Activated CD4-positive, alpha-beta T cell treated with anti-CD3 and anti-CD28 coated beads for 36 hours (primary cell): ENCODE measurements around the gene TRUB2. TPM values are rescaled to one million over a fixed set of nuclear protein-coding genes. Genes with fewer than 3 reads are reported as not detected.

Source experiments
- ATAC-seq: fragments of 200-7000 bp; cut with Tn5 transposase; one replicate; pipeline ENCODE4 v1.10.0; 2021; ENCODE audit warnings: mild to moderate bottlenecking, moderate library complexity
- CTCF ChIA-PET: fragments of 350-600 bp; sonication (Branson Sonifier 250); formaldehyde crosslinking; loops from one replicate; lab custom pipeline; 2021; ENCODE audit warnings: antibody characterized with exemption; lab: Charles Lee
- POLR2A ChIA-PET: fragments of 350-600 bp; sonication (Branson Sonifier 250); formaldehyde crosslinking; loops from one replicate; lab custom pipeline; 2021; ENCODE audit warnings: antibody characterized with exemption, inconsistent platforms; lab: Charles Lee
- DNase-seq: peaks from one replicate; pipeline ENCODE4 v3.0.0-alpha.2; 2020
- H3K27ac Mint-ChIP-seq: one replicate; pipeline ENCODE4 v1.8.0; 2021; ENCODE audit warnings: mixed read lengths
- H3K27me3 Mint-ChIP-seq: one replicate; pipeline ENCODE4 v1.8.0; 2021; ENCODE audit warnings: mixed read lengths
- H3K36me3 Mint-ChIP-seq: one replicate; pipeline ENCODE4 v1.8.0; 2021; ENCODE audit warnings: low read depth, mixed read lengths
- H3K4me1 Mint-ChIP-seq: one replicate; pipeline ENCODE4 v1.8.0; 2021; ENCODE audit warnings: mixed read lengths
- H3K4me3 Mint-ChIP-seq: one replicate; pipeline ENCODE4 v1.8.0; 2021; ENCODE audit warnings: mild to moderate bottlenecking, moderate library complexity, mixed read lengths
- H3K9me3 Mint-ChIP-seq: one replicate; pipeline ENCODE4 v1.8.0; 2021; ENCODE audit warnings: low read depth, mixed read lengths
- intact Hi-C, 2 experiments: fragments of 100-400 bp; cut with DNase I in 1 of 2; cut with micrococcal nuclease in 1 of 2; formaldehyde crosslinking; loops; one replicate each; pipeline versions ENCODE4 v1.14.2 to v1.15.1; 2022 to 2024; cut with DNase I, micrococcal nuclease
- total RNA-seq, 2 experiments: library from RNA; stranded (reverse); gene quantifications; one replicate each; pipeline ENCODE4 v1.2.3, GENCODE V29; 2021

The TRUB2 gene
- 10 to 100 TPM; 29.5 to 37.5 TPM for total RNA-seq

DNA sequence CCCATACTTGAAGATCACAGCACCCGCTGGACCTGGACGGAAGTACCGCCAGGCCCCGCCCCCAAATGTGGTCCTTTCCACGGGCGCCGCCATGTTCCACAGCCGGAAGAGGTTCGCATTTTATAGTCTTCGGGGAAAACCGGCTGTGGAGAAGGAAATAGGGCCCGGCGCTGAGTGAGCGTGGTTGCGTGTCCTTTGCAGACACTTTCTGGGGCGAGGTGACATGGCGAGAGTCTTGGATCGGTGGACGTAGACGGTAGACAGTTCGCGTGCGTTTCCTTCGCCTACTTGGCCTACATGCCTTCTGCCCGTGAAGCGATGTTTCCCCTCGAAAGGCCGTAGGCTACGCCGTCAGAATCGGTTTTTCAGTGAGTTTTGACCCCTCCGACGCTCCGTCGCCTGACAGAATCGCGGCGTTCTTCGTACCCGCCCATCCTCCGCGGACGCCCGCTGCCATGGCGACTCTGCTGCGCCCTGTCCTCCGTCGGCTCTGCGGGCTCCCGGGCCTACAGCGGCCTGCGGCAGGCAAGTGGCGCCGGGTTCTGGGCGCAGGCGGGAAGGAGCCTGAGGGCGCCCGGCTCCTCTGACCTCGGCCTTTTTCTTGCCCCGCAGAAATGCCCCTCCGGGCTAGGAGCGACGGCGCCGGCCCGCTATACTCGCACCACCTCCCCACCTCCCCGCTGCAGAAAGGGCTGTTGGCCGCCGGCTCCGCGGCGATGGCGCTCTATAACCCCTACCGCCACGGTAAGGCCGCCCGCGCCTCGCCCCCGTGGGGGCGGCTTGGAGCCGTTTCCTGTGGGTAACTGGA is at the start of gene TRUB2, which contains the start of gene COQ4:
Gene TRUB2, minus strand, starts transcription at position 44 of the 808 bp plus-strand sequence. Its CDS starts 39 bp downstream, at position 5.
Gene COQ4, plus strand, starts transcription at position 436 of the 808 bp plus-strand sequence. Its CDS starts 20 bp downstream, at position 456.
- Mint-ChIP-seq H3K4me3 (peak within 1 kb of the TSS; percentile 87), H3K36me3 (peaks cover 17% of the 10 kb centered on the region), H3K9me3 (no peaks in the 10 kb centered on the region), H3K4me1 (peaks cover 19% of the 10 kb centered on the region), H3K27ac (peak within 1 kb of the TSS; percentile 93), H3K27me3 (no peaks in the 10 kb centered on the region)
- ChIA-PET CTCF (interaction anchor here (0.6 kb wide), 2 partner anchors 24 to 340 kb away, joined by 3 to 5 read pairs; no protein-coding TSS in a partner anchor), POLR2A (interaction anchor here (0.6 to 0.8 kb wide), 2 partner anchors 18 to 402 kb away, joined by 3 read pairs; no protein-coding TSS in a partner anchor)
- intact Hi-C loops = loop anchor here (1.0 to 5.0 kb wide), 21 partner anchors 18 to 1304 kb away; partner anchors contain the start of genes SLC27A4 (in 2 of the 2), URM1 (in 2 of the 2), BBLN (in 1 of the 2) and CIZ1 (in 1 of the 2)
- ATAC-seq (peak; percentile 90), DNase-seq (peak; percentile 96)

DNA sequence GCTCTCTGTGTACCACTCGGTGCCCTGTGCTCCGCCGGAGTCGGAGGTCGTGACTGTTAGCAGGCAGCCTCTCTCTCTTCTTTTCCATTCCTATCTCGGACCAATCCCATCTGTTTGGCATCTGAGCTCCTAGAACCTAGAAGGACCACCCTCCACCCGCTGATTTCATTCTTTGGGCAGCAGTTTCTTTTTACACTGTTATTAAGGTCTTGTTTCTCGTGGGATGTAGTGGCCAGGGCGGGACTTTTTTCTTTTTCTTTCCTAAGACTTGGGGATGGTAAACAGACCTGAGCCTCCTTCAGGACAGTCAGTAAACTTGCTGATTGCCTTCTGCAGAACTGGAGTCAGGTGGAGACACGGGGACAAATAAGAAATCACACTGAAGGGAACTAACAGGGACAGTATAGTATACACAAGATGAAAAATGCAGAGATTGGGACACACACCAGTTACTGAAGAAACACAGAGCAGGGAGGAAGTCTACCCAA is 49.4 kb upstream of the TRUB2 start:
- Mint-ChIP-seq H3K9me3 (no peaks in the 10 kb centered on the region), H3K27ac (peak overlapping the region; percentile 89), H3K36me3 (peaks cover 19% of the 10 kb centered on the region), H3K27me3 (no peaks in the 10 kb centered on the region), H3K4me1 (peaks cover 27% of the 10 kb centered on the region), H3K4me3 (peak overlapping the region; percentile 87)
- CTCF ChIA-PET = interaction anchor here (0.6 to 1.9 kb wide), 5 partner anchors 10 to 446 kb away, joined by 3 to 30 read pairs (median 3); partner anchors contain the start of gene CERCAM
- POLR2A ChIA-PET = interaction anchor here (1.1 kb wide), 2 partner anchors 10 to 179 kb away, joined by 3 to 8 read pairs; no protein-coding TSS in a partner anchor
- DNase-seq = no peak
- intact Hi-C loops = loop anchor here (1.0 to 5.0 kb wide), 21 partner anchors 31 to 665 kb away; partner anchors contain the start of genes COQ4 (in 2 of the 2), SPTAN1 (in 2 of the 2), TRUB2 (in 2 of the 2) and BBLN (in 1 of the 2)
- ATAC-seq = no peak

GRCh38 chr9:128370752-128371629 is 48.7 kb upstream of the TRUB2 start, which contains the start of gene URM1:
Gene URM1, plus strand, starts transcription at chr9:128371374. Its CDS starts 7 bp downstream, at chr9:128371381.
- Mint-ChIP-seq H3K27ac (peak within 1 kb of the TSS; percentile 89), H3K27me3 (no peaks in the 10 kb centered on the region), H3K4me1 (peaks cover 27% of the 10 kb centered on the region), H3K4me3 (peak within 1 kb of the TSS; percentile 87), H3K9me3 (no peaks in the 10 kb centered on the region), H3K36me3 (peaks cover 19% of the 10 kb centered on the region)
- POLR2A ChIA-PET = interaction anchor here (0.9 to 1.1 kb wide), 4 partner anchors 9 to 179 kb away, joined by 3 to 8 read pairs (median 3); no protein-coding TSS in a partner anchor
- CTCF ChIA-PET = interaction anchor here (0.6 to 1.9 kb wide), 11 partner anchors 8 to 447 kb away, joined by 3 to 30 read pairs (median 3); partner anchors contain the start of gene CERCAM
- DNase-seq = peak; percentile 98
- intact Hi-C loops = loop anchor here (1.0 to 5.0 kb wide), 22 partner anchors 31 to 665 kb away; partner anchors contain the start of genes COQ4 (in 2 of the 2), SPTAN1 (in 2 of the 2), TRUB2 (in 2 of the 2) and BBLN (in 1 of the 2)
- ATAC-seq = peak; percentile 98

DNA sequence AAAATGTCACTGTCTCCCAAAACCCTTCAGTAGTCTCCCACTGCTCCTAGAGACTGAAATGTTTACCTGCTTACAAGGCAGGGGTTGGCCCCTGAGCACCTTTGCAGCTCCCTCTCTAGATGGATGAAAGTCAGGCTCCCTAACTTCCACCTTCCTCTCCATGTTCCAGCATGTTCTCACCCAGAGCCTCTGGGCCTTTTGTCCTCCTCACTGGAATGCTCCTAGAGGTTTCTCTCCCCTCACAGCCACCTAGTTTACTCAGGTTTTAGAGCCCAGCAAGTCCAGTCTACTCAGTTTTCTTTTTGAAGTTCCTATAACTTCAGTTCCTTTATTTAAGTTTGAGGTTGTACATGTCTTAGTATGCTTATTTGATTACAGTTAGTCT is 48.1 kb upstream of the TRUB2 start:
- peak overlapping the region; percentile 87 for H3K4me3 Mint-ChIP-seq
- CTCF ChIA-PET = interaction anchor here (0.7 to 1.9 kb wide), 6 partner anchors 8 to 75 kb away, joined by 3 to 30 read pairs (median 4); no protein-coding TSS in a partner anchor
- DNase-seq (no peak), ATAC-seq (no peak)
- no peaks in the 10 kb centered on the region for H3K9me3 Mint-ChIP-seq
- POLR2A ChIA-PET = interaction anchor here (0.9 to 1.0 kb wide), 2 partner anchors 18 to 63 kb away, joined by 3 read pairs; no protein-coding TSS in a partner anchor
- H3K4me1 Mint-ChIP-seq = peaks cover 29% of the 10 kb centered on the region
- intact Hi-C loops = loop anchor here (1.0 to 5.0 kb wide), 9 partner anchors 50 to 658 kb away; partner anchors contain the start of genes CERCAM (in 1 of the 2), DOLK (in 1 of the 2), DYNC2I2 (in 1 of the 2) and LRRC8A (in 1 of the 2)
- peaks cover 16% of the 10 kb centered on the region for H3K36me3 Mint-ChIP-seq
- no peaks in the 10 kb centered on the region for H3K27me3 Mint-ChIP-seq
- peak overlapping the region; percentile 89 for H3K27ac Mint-ChIP-seq

- ATAC-seq (no peak), DNase-seq (no peak)
- intact Hi-C loops = no loop called here
- Mint-ChIP-seq H3K36me3 (peaks cover 11% of the 10 kb centered on the region), H3K27me3 (no peaks in the 10 kb centered on the region), H3K4me3 (no peak overlapping the region), H3K27ac (no peak overlapping the region), H3K4me1 (peaks cover 33% of the 10 kb centered on the region), H3K9me3 (no peaks in the 10 kb centered on the region)
- CTCF ChIA-PET = interaction anchor here (1.2 kb wide), 1 partner anchor 10 kb away, joined by 5 read pairs; no protein-coding TSS in a partner anchor
- POLR2A ChIA-PET = no interaction called here
These were observed 46.9 kb upstream of the TRUB2 start for GRCh38 chr9:128369024-128369706.

GRCh38 chr9:128365525-128365924 is 43.3 kb upstream of the TRUB2 start:
- Mint-ChIP-seq H3K9me3 (no peaks in the 10 kb centered on the region), H3K4me1 (peaks cover 24% of the 10 kb centered on the region), H3K27ac (no peak overlapping the region), H3K36me3 (no peaks in the 10 kb centered on the region), H3K27me3 (no peaks in the 10 kb centered on the region), H3K4me3 (no peak overlapping the region)
- ChIA-PET POLR2A (interaction anchor here (0.6 kb wide), 1 partner anchor 114 kb away, joined by 3 read pairs; no protein-coding TSS in a partner anchor), CTCF (interaction anchor here (0.9 to 1.1 kb wide), 2 partner anchors 10 to 24 kb away, joined by 3 read pairs; no protein-coding TSS in a partner anchor)
- no peak for DNase-seq
- intact Hi-C loops = no loop called here
- ATAC-seq = no peak

DNA sequence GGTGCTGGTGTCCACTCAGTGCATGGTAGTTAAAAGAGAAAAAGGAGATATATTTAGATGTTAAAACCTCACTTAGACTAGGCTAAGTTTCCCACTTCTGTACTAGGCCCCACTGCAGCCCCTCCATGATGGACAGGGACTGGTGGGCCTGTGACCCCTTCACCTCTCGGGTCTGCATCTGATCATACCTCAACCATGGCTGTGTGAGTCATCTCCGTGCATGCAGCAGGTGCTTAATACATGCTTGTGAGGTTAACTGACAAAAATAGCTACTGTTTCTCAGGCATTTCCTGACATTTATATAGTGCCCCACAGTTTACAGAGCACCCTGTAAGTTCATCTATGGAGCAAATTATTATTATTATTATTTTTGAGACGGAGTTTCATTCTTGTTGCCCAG is 40.5 kb upstream of the TRUB2 start:
- CTCF ChIA-PET = interaction anchor here (0.6 to 5.6 kb wide), 29 partner anchors 8 to 673 kb away, joined by 3 to 36 read pairs (median 4); partner anchors contain the start of genes GLE1, GOLGA2, MIGA2 and SWI5
- intact Hi-C loops = loop anchor here (1.0 to 2.0 kb wide), 7 partner anchors 50 to 294 kb away; partner anchors contain the start of genes CERCAM (in 1 of the 2), GLE1 (in 1 of the 2), ODF2 (in 1 of the 2) and SLC25A25 (in 1 of the 2)
- no peaks in the 10 kb centered on the region for H3K27me3 Mint-ChIP-seq
- POLR2A ChIA-PET = interaction anchor here (0.5 to 1.8 kb wide), 3 partner anchors 8 to 306 kb away, joined by 3 to 8 read pairs (median 3); partner anchors contain the start of gene URM1
- H3K36me3 Mint-ChIP-seq = no peaks in the 10 kb centered on the region
- H3K27ac Mint-ChIP-seq = no peak overlapping the region
- H3K4me1 Mint-ChIP-seq = peaks cover 19% of the 10 kb centered on the region
- DNase-seq = no peak
- ATAC-seq = no peak
- H3K4me3 Mint-ChIP-seq = no peak overlapping the region
- H3K9me3 Mint-ChIP-seq = no peaks in the 10 kb centered on the region

GRCh38 chr9:128361986-128362646 is 39.9 kb upstream of the TRUB2 start:
- H3K4me3 Mint-ChIP-seq = peak overlapping the region; percentile 62
- no peaks in the 10 kb centered on the region for H3K27me3 Mint-ChIP-seq
- peak; percentile 93 for ATAC-seq

More at GRCh38 chr9:128361986-128362646, 39.9 kb upstream of the TRUB2 start:
- peak; percentile 85 for DNase-seq
- Mint-ChIP-seq H3K27ac (peak overlapping the region; percentile 59), H3K9me3 (no peaks in the 10 kb centered on the region), H3K4me1 (peaks cover 19% of the 10 kb centered on the region), H3K36me3 (peaks cover 3% of the 10 kb centered on the region)
- ChIA-PET CTCF (interaction anchor here (0.5 to 5.6 kb wide), 38 partner anchors 9 to 1518 kb away, joined by 3 to 36 read pairs (median 4); partner anchors contain the start of genes GLE1, GOLGA2, MIGA2 and PKN3), POLR2A (interaction anchor here (0.5 to 1.8 kb wide), 7 partner anchors 9 to 420 kb away, joined by 3 to 8 read pairs (median 3); partner anchors contain the start of gene URM1)
- intact Hi-C loops = loop anchor here (1.0 to 2.0 kb wide), 7 partner anchors 50 to 293 kb away; partner anchors contain the start of genes CERCAM (in 1 of the 2), GLE1 (in 1 of the 2), ODF2 (in 1 of the 2) and SLC25A25 (in 1 of the 2)
